SHP77 treated with DMSO at 0.1 percent for 48 hours (cell line): ENCODE results near the gene RAB9A.

ENCODE experiments used
- DNase-seq: peaks from one replicate; lab custom pipeline; 2025; lab: John Stamatoyannopoulos, UW

The RAB9A gene

GRCh38 chrX:13747836-13748235 is 58.9 kb downstream of the RAB9A start:
- DNase-seq = no peak

- DNase-seq = no peak
These were observed 59.6 kb downstream of the RAB9A start for GRCh38 chrX:13748486-13748885.

GRCh38 chrX:13750204-13750603 is 61.3 kb downstream of the RAB9A start:
- peak; percentile 8 for DNase-seq

- DNase-seq = no peak
These were observed 61.9 kb downstream of the RAB9A start for GRCh38 chrX:13750812-13751211.

GRCh38 chrX:13752141-13752540 is 63.2 kb downstream of the RAB9A start:
- no peak for DNase-seq

- DNase-seq = no peak
These were observed 63.7 kb downstream of the RAB9A start for GRCh38 chrX:13752646-13753045.

GRCh38 chrX:13754765-13755164 is 65.8 kb downstream of the RAB9A start:
- DNase-seq = no peak

- DNase-seq = no peak
These were observed 66.3 kb downstream of the RAB9A start for GRCh38 chrX:13755254-13755653.

GRCh38 chrX:13756381-13756780 is 67.5 kb downstream of the RAB9A start:
- no peak for DNase-seq

- DNase-seq = no peak
These were observed 70.3 kb downstream of the RAB9A start for GRCh38 chrX:13759152-13759718.
